ENCODE measurements around the gene CLC.

The CLC gene

GRCh38 chr19:39752390-39752789, 14.6 kb upstream of the CLC start:
- no peak for TF ChIP-seq GLIS3 (CRISPR knock-in tag; IDR thresholded peaks at IDR 0.05)
- no peak for TF ChIP-seq TCF4 (CRISPR knock-in tag; IDR thresholded peaks at IDR 0.05; ENCODE audit: borderline replicate concordance)
- no peak for TF ChIP-seq RARB (CRISPR knock-in tag; IDR thresholded peaks at IDR 0.05)
- TF ChIP-seq CSRNP3 (CRISPR knock-in tag; IDR thresholded peaks at IDR 0.05) = no peak
- no peak for TF ChIP-seq TSHZ2 (CRISPR knock-in tag; IDR thresholded peaks at IDR 0.05)
- no peak for TF ChIP-seq ESRRG (CRISPR knock-in tag; IDR thresholded peaks at IDR 0.05)
- no peak for TF ChIP-seq BACH2 (CRISPR knock-in tag; IDR thresholded peaks at IDR 0.05; ENCODE audit: borderline replicate concordance)
- TF ChIP-seq ARNTL (CRISPR knock-in tag; IDR thresholded peaks at IDR 0.05; ENCODE audit: borderline replicate concordance, low read depth) = no peak
- no peak for TF ChIP-seq ZFP3 (CRISPR knock-in tag; IDR thresholded peaks at IDR 0.05)
- ATAC-seq = no peak

DNA sequence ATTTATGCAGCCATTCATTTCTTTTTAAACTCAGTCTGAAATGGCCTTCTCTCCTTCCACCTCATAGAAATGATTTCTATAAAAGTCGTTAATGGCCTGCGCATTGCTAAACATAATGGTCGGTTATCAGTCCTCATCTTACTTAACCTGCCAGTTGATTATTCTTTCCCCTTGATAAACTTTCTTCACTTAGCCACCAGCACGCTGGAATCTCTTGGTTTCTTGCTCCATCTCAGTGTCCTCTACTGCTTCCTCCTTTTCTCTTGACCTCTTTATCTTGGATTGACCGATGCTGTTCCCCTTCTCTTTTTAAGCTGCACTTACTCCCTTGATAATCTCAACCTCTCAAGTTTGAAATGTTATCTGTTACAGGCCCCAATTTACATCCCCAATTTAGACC, 12.2 kb upstream of the CLC start:
- no peak for ATAC-seq
- TF ChIP-seq ARNTL (CRISPR knock-in tag; IDR thresholded peaks at IDR 0.05; ENCODE audit: borderline replicate concordance, low read depth) (no peak), RARB (CRISPR knock-in tag; IDR thresholded peaks at IDR 0.05) (no peak), TSHZ2 (CRISPR knock-in tag; IDR thresholded peaks at IDR 0.05) (no peak), PPARA (CRISPR knock-in tag; IDR thresholded peaks at IDR 0.05; ENCODE audit: borderline replicate concordance) (no peak), ZNF565 (CRISPR knock-in tag; conservative IDR thresholded peaks at IDR 0.05; ENCODE audit: low read depth) (no peak), ISL1 (CRISPR knock-in tag; IDR thresholded peaks at IDR 0.05) (no peak), ZNF70 (CRISPR knock-in tag; IDR thresholded peaks at IDR 0.05) (no peak), TCF4 (CRISPR knock-in tag; IDR thresholded peaks at IDR 0.05; ENCODE audit: borderline replicate concordance) (no peak), ZNF8 (CRISPR knock-in tag; IDR thresholded peaks at IDR 0.05) (no peak), ZFP3 (CRISPR knock-in tag; IDR thresholded peaks at IDR 0.05) (no peak), ZFP30 (CRISPR knock-in tag; IDR thresholded peaks at IDR 0.05) (no peak), CREB5 (CRISPR knock-in tag; IDR thresholded peaks at IDR 0.05; ENCODE audit: low read depth) (no peak), CSRNP3 (CRISPR knock-in tag; IDR thresholded peaks at IDR 0.05) (no peak), BACH2 (CRISPR knock-in tag; IDR thresholded peaks at IDR 0.05; ENCODE audit: borderline replicate concordance) (no peak), GLIS3 (CRISPR knock-in tag; IDR thresholded peaks at IDR 0.05) (no peak), OSR1 (CRISPR knock-in tag; IDR thresholded peaks at IDR 0.05) (no peak), CSDC2 (CRISPR knock-in tag; IDR thresholded peaks at IDR 0.05) (no peak), PATZ1 (CRISPR knock-in tag; IDR thresholded peaks at IDR 0.05; ENCODE audit: borderline replicate concordance) (no peak)
- TF ChIP-seq, protein P1, sequence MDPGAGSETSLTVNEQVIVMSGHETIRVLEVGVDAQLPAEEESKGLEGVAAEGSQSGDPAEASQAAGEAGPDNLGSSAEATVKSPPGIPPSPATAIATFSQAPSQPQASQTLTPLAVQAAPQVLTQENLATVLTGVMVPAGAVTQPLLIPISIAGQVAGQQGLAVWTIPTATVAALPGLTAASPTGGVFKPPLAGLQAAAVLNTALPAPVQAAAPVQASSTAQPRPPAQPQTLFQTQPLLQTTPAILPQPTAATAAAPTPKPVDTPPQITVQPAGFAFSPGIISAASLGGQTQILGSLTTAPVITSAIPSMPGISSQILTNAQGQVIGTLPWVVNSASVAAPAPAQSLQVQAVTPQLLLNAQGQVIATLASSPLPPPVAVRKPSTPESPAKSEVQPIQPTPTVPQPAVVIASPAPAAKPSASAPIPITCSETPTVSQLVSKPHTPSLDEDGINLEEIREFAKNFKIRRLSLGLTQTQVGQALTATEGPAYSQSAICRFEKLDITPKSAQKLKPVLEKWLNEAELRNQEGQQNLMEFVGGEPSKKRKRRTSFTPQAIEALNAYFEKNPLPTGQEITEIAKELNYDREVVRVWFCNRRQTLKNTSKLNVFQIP (CRISPR knock-in tag; IDR thresholded peaks at IDR 0.05; ENCODE audit: borderline replicate concordance, low read depth) = no peak
